OCI-LY7 (cell line): ENCODE measurements around the gene AXDND1. TPM values are rescaled to one million over a fixed set of nuclear protein-coding genes. Genes with fewer than 3 reads are reported as not detected.

Experiments
- BruUV-seq: library from RNA; stranded (reverse); fragments of 400-500 nt; replicated peaks from 2 replicates; lab custom pipeline; 2021; lab: Mats Ljungman, UMichigan
- CTCF ChIA-PET: fragments of 300-600 bp; sonication (Branson Sonifier 250); formaldehyde crosslinking; loops from one replicate; lab custom pipeline; 2022; ENCODE audit warnings: antibody characterized with exemption; ENCODE audit not compliant: unreplicated experiment; lab: Charles Lee
- POLR2A ChIA-PET: fragments of 300-600 bp; sonication (Branson Sonifier 250); formaldehyde crosslinking; loops from one replicate; lab custom pipeline; 2022; ENCODE audit warnings: antibody characterized with exemption; lab: Charles Lee
- DNase-seq: peaks from one replicate; pipeline ENCODE4 v3.0.0-alpha.2; 2015; ENCODE audit warnings: low spot score
- H2AFZ ChIP-seq: fragments of 200-600 bp; sonication (generic), shearing (Covaris generic); 2 replicates; pipeline ENCODE4 v1.6.1; 2014; ENCODE audit warnings: mild to moderate bottlenecking, antibody characterized with exemption, low read length, moderate library complexity
- H3K27ac ChIP-seq: fragments of 200-600 bp; sonication (generic); 2 replicates; pipeline ENCODE4 v1.5.1; 2014; ENCODE audit warnings: mixed run types, low read depth, mild to moderate bottlenecking, moderate library complexity, low read length, inconsistent platforms; ENCODE audit not compliant: poor library complexity, severe bottlenecking
- H3K36me3 ChIP-seq: fragments of 200-600 bp; sonication (generic); 2 replicates; pipeline ENCODE4 v1.6.1; 2014; ENCODE audit warnings: mild to moderate bottlenecking, antibody characterized with exemption, low read length, moderate library complexity, mixed read lengths; ENCODE audit not compliant: insufficient read depth
- H3K4me1 ChIP-seq: fragments of 200-600 bp; sonication (generic); 2 replicates; pipeline ENCODE4 v1.5.1; 2014; ENCODE audit warnings: mild to moderate bottlenecking, low read length; ENCODE audit not compliant: insufficient read depth, poor library complexity, severe bottlenecking
- H3K4me2 ChIP-seq: fragments of 200-600 bp; sonication (generic); 2 replicates; pipeline ENCODE4 v1.6.1; 2014; ENCODE audit warnings: mild to moderate bottlenecking, low read length
- H3K4me3 ChIP-seq: fragments of 200-600 bp; sonication (generic); 2 replicates; pipeline ENCODE4 v1.5.1; 2014; ENCODE audit warnings: mild to moderate bottlenecking, low read depth, low read length; ENCODE audit not compliant: poor library complexity, severe bottlenecking
- H3K79me2 ChIP-seq: fragments of 200-600 bp; sonication (generic); 2 replicates; pipeline ENCODE4 v1.6.1; 2016; ENCODE audit warnings: low read depth, mild to moderate bottlenecking, low read length, moderate library complexity, mixed read lengths; ENCODE audit not compliant: insufficient read depth
- H3K9me2 ChIP-seq: fragments of 200-600 bp; sonication (generic); 2 replicates; pipeline ENCODE4 v1.6.1; 2016; ENCODE audit warnings: mild to moderate bottlenecking, low read length, mixed read lengths; ENCODE audit not compliant: insufficient read depth
- H3K9me3 ChIP-seq: fragments of 200-600 bp; sonication (generic); 2 replicates; pipeline ENCODE4 v1.6.1; 2014; ENCODE audit warnings: mild to moderate bottlenecking, mixed run types, low read length, mixed read lengths
- H4K20me1 ChIP-seq: fragments of 200-600 bp; sonication (generic); 2 replicates; pipeline ENCODE4 v1.6.1; 2014; ENCODE audit warnings: mild to moderate bottlenecking, antibody characterized with exemption, low read length, moderate library complexity, mixed read lengths; ENCODE audit not compliant: insufficient read depth
- EZH2phosphoT487 ChIP-seq: fragments of 200-600 bp; sonication (generic); IDR thresholded peaks from 2 replicates; pipeline ENCODE4 v1.6.1; 2018; ENCODE audit warnings: low read depth, borderline replicate concordance, mild to moderate bottlenecking, mixed run types, antibody characterized with exemption, low read length, moderate library complexity, mixed read lengths
- intact Hi-C: fragments of 100-400 bp; cut with micrococcal nuclease; formaldehyde crosslinking; loops from one replicate; pipeline ENCODE4 v1.10.0; 2022; ENCODE audit not compliant: unreplicated experiment
- total RNA-seq, 2 experiments: library from RNA; depleted of rRNA in 1 of 2; stranded (reverse); fragments of >200 nt in 1 of 2; shearing (Covaris generic) in 1 of 2; gene quantifications; 2 replicates each; pipeline ENCODE4 v1.2.3, GENCODE V29; 2014 to 2022
- TF ChIP-seq, protein P1 (sequence below): fragments of 200-600 bp; sonication (generic); conservative IDR thresholded peaks from 2 replicates; pipeline ENCODE4 v1.5.1; 2014; ENCODE audit warnings: mild to moderate bottlenecking, antibody characterized with exemption, low read length, moderate library complexity, mixed read lengths

The AXDND1 gene
- total RNA-seq, 2 experiments from 2014 or later, result 0.16 to 1.8 TPM

GRCh38 chr1:179327679-179328078, 38.1 kb upstream of the AXDND1 start:
- no peak for DNase-seq
- TF ChIP-seq, protein P1, sequence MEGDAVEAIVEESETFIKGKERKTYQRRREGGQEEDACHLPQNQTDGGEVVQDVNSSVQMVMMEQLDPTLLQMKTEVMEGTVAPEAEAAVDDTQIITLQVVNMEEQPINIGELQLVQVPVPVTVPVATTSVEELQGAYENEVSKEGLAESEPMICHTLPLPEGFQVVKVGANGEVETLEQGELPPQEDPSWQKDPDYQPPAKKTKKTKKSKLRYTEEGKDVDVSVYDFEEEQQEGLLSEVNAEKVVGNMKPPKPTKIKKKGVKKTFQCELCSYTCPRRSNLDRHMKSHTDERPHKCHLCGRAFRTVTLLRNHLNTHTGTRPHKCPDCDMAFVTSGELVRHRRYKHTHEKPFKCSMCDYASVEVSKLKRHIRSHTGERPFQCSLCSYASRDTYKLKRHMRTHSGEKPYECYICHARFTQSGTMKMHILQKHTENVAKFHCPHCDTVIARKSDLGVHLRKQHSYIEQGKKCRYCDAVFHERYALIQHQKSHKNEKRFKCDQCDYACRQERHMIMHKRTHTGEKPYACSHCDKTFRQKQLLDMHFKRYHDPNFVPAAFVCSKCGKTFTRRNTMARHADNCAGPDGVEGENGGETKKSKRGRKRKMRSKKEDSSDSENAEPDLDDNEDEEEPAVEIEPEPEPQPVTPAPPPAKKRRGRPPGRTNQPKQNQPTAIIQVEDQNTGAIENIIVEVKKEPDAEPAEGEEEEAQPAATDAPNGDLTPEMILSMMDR, result no peak
- no peak for TF ChIP-seq EZH2phosphoT487
- Histone ChIP-seq H3K27ac (no peak overlapping the region), H3K4me1 (no peaks in the 10 kb centered on the region), H3K4me3 (no peak overlapping the region), H3K4me2 (no peak overlapping the region), H3K9me3 (peaks cover 9% of the 10 kb centered on the region; the same call in 1 of the 2 replicates), H4K20me1 (no peaks in the 10 kb centered on the region), H3K36me3 (peaks cover 61% of the 10 kb centered on the region), H3K9me2 (no peaks in the 10 kb centered on the region), H3K79me2 (no peaks in the 10 kb centered on the region), H2AFZ (no peak overlapping the region)
- intact Hi-C loops, result no loop called here
- BruUV-seq, result no TSS peak
- CTCF ChIA-PET, result no interaction called here
- POLR2A ChIA-PET, result interaction anchor here (0.6 to 1.1 kb wide), 2 partner anchors 34 to 74 kb away, joined by 3 read pairs; partner anchors contain the start of gene SOAT1

- no peak overlapping the region for H3K4me2 ChIP-seq
- no peaks in the 10 kb centered on the region for H3K9me2 ChIP-seq
- no peak overlapping the region for H2AFZ ChIP-seq
- H3K36me3 ChIP-seq, result peaks cover 50% of the 10 kb centered on the region
- no peak for DNase-seq
- no TSS peak for BruUV-seq
- H3K9me3 ChIP-seq, result peaks cover 9% of the 10 kb centered on the region; the same call in 1 of the 2 replicates
- no peaks in the 10 kb centered on the region for H4K20me1 ChIP-seq
- no peak for TF ChIP-seq EZH2phosphoT487
- TF ChIP-seq, protein P1, result no peak
- no peak overlapping the region for H3K27ac ChIP-seq
- no peak overlapping the region for H3K4me3 ChIP-seq
- no peaks in the 10 kb centered on the region for H3K4me1 ChIP-seq
- CTCF ChIA-PET, result no interaction called here
- intact Hi-C loops, result no loop called here
- POLR2A ChIA-PET, result no interaction called here
- no peaks in the 10 kb centered on the region for H3K79me2 ChIP-seq
Observed at GRCh38 chr1:179329862-179330261, 35.9 kb upstream of the AXDND1 start.

DNA sequence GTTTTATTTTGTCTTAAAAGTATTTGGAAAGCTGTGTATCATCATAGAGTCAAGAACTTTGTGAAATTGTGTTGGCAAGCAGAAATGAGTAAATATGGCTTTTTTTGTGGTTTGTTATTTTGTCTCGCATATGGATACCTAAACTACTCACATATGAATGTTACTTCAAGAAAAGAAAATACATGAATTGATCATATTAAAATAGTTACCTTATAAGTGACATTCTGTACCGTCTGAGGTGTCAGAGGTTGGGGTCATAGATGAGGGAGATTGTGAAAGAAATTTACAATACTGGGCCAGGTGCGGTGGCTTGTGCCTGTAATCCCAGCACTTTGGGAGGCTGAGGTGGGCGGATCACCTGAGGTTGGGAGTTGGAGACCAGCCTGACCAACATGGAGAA, 31.3 kb upstream of the AXDND1 start:
- Histone ChIP-seq H3K4me1 (peaks cover 2% of the 10 kb centered on the region), H3K36me3 (peaks cover 41% of the 10 kb centered on the region), H3K79me2 (no peaks in the 10 kb centered on the region), H3K27ac (no peak overlapping the region), H3K9me2 (no peaks in the 10 kb centered on the region), H2AFZ (no peak overlapping the region), H3K4me3 (no peak overlapping the region), H4K20me1 (no peaks in the 10 kb centered on the region), H3K9me3 (peaks cover 8% of the 10 kb centered on the region; the same call in 1 of the 2 replicates), H3K4me2 (no peak overlapping the region)
- ChIA-PET CTCF (no interaction called here), POLR2A (no interaction called here)
- BruUV-seq, result no TSS peak
- intact Hi-C loops, result no loop called here
- no peak for TF ChIP-seq EZH2phosphoT487
- TF ChIP-seq, protein P1, result no peak
- DNase-seq, result no peak
